B cell (primary cell): ENCODE measurements around the gene SCYGR1. TPM values are rescaled to one million over a fixed set of nuclear protein-coding genes. Genes with fewer than 3 reads are reported as not detected.

Experiments used
- polyA plus RNA-seq: library from polyadenylated mRNA; depleted of rRNA; stranded (reverse); fragments of >200 nt; gene quantifications from 2 replicates; pipeline ENCODE4 v1.2.3, GENCODE V29; 2012
- total RNA-seq, 2 donors: library from RNA; stranded (reverse); fragments of 120-200 nt in 1 of 2; gene quantifications; 1 replicate in 1 of 2; 2 replicates in 1 of 2; pipeline versions ENCODE4 v1.2.3 to v1.2.4, GENCODE V29; 2013 to 2022

The SCYGR1 gene
- total and polyA plus RNA-seq, 2 donors (not counting 1 experiment from before 2014, with no cell fraction given): not detected

Other genes starting within 250 kb of the SCYGR1 start
- 30.2 and 34.6 TPM in 2 replicates for gene COL4A4, start 223.7 kb downstream of the SCYGR1 start, total RNA-seq
- gene COL4A4, start 223.7 kb downstream of the SCYGR1 start, polyA plus RNA-seq: 3.5 and 6.2 TPM in 2 replicates
- gene COL4A3, start 223.3 kb downstream of the SCYGR1 start, total RNA-seq: 43.9 and 45.9 TPM in 2 replicates
- 18.4 and 33.4 TPM in 2 replicates for gene COL4A3, start 223.3 kb downstream of the SCYGR1 start, polyA plus RNA-seq
- gene MFF, start 62.7 kb downstream of the SCYGR1 start, total RNA-seq: 70.4 and 75.2 TPM in 2 replicates
- 55.0 and 69.9 TPM in 2 replicates for gene MFF, start 62.7 kb downstream of the SCYGR1 start, polyA plus RNA-seq
- not detected in 2 replicates for gene TM4SF20, start 8.6 kb downstream of the SCYGR1 start, total RNA-seq
- gene TM4SF20, start 8.6 kb downstream of the SCYGR1 start, polyA plus RNA-seq: not detected in 2 replicates
- 83.3 and 95.0 TPM in 2 replicates for gene AGFG1, start 84.2 kb upstream of the SCYGR1 start, total RNA-seq
- 21.3 and 28.7 TPM in 2 replicates for gene AGFG1, start 84.2 kb upstream of the SCYGR1 start, polyA plus RNA-seq
- gene SCYGR2, start 210.9 kb upstream of the SCYGR1 start, total RNA-seq: not detected in 2 replicates
- not detected in 2 replicates for gene SCYGR2, start 210.9 kb upstream of the SCYGR1 start, polyA plus RNA-seq
- not detected in 2 replicates for gene SCYGR3, start 226.9 kb upstream of the SCYGR1 start, total RNA-seq
- not detected in 2 replicates for gene SCYGR3, start 226.9 kb upstream of the SCYGR1 start, polyA plus RNA-seq
- not detected in 2 replicates for gene SCYGR4, start 229.5 kb upstream of the SCYGR1 start, total RNA-seq
- gene SCYGR4, start 229.5 kb upstream of the SCYGR1 start, polyA plus RNA-seq: not detected in 2 replicates